Muscle of arm (tissue), 12 donors: ENCODE measurements around the gene PRDM11. TPM values are rescaled to one million over a fixed set of nuclear protein-coding genes. Genes with fewer than 3 reads are reported as not detected.

Experiments
- DNase-seq: peaks from one replicate; pipeline ENCODE4 v3.0.0-alpha.2; 2013
- polyA plus RNA-seq, 12 donors: library from polyadenylated mRNA; unstranded; fragments of 120-200 nt; gene quantifications; one replicate each; pipeline ENCODE4 v1.2.1, GENCODE V29; 2013; ENCODE audit not compliant: insufficient read length in 12 of 12

PRDM11 gene
- polyA plus RNA-seq, 12 donors: 15.7 to 35.3 (median 22.1) TPM; not detected in 1

- no peak for DNase-seq
Observed at GRCh38 chr11:45157247-45158209, 11.1 kb downstream of the PRDM11 start.

- DNase-seq: no peak
Observed at GRCh38 chr11:45158210-45158731, 11.8 kb downstream of the PRDM11 start.

GRCh38 chr11:45158891-45159605 is 12.6 kb downstream of the PRDM11 start:
- DNase-seq: no peak

GRCh38 chr11:45159781-45160365 is 13.4 kb downstream of the PRDM11 start:
- DNase-seq: no peak

GRCh38 chr11:45161252-45162063 is 15.0 kb downstream of the PRDM11 start:
- no peak for DNase-seq

GRCh38 chr11:45162064-45162375 is 15.6 kb downstream of the PRDM11 start:
- no peak for DNase-seq

GRCh38 chr11:45162916-45163879 is 16.8 kb downstream of the PRDM11 start:
- no peak for DNase-seq

- DNase-seq: no peak
Observed at GRCh38 chr11:45163956-45164575, 17.6 kb downstream of the PRDM11 start.

GRCh38 chr11:45165386-45165785 is 18.9 kb downstream of the PRDM11 start:
- DNase-seq: no peak

- no peak for DNase-seq
Observed at GRCh38 chr11:45165806-45166603, 19.6 kb downstream of the PRDM11 start.

GRCh38 chr11:45166604-45166897 is 20.1 kb downstream of the PRDM11 start:
- DNase-seq: no peak

- no peak for DNase-seq
Observed at GRCh38 chr11:45167283-45167682, 20.8 kb downstream of the PRDM11 start.

- no peak for DNase-seq
Observed at GRCh38 chr11:45168366-45169130, 22.1 kb downstream of the PRDM11 start.

GRCh38 chr11:45169310-45170072 is 23.1 kb downstream of the PRDM11 start:
- DNase-seq: no peak

- no peak for DNase-seq
Observed at GRCh38 chr11:45170484-45170883, 24.0 kb downstream of the PRDM11 start.

- DNase-seq: no peak
Observed at GRCh38 chr11:45171550-45171949, 25.1 kb downstream of the PRDM11 start.

GRCh38 chr11:45173064-45173463 is 26.6 kb downstream of the PRDM11 start:
- no peak for DNase-seq
